ENCODE results near the gene DDX31. TPM values are rescaled to one million over a fixed set of nuclear protein-coding genes. Genes with fewer than 3 reads are reported as not detected.

The DDX31 gene
- total RNA-seq, 1 donor from 2014 or later: 18.3 TPM

- intact Hi-C loops (cut with micrococcal nuclease): no loop called here
These were observed 117.7 kb downstream of the DDX31 start for GRCh38 chr9:132552041-132552440.

GRCh38 chr9:132551556-132551955, 118.2 kb downstream of the DDX31 start:
- intact Hi-C loops (cut with micrococcal nuclease): no loop called here

DNA sequence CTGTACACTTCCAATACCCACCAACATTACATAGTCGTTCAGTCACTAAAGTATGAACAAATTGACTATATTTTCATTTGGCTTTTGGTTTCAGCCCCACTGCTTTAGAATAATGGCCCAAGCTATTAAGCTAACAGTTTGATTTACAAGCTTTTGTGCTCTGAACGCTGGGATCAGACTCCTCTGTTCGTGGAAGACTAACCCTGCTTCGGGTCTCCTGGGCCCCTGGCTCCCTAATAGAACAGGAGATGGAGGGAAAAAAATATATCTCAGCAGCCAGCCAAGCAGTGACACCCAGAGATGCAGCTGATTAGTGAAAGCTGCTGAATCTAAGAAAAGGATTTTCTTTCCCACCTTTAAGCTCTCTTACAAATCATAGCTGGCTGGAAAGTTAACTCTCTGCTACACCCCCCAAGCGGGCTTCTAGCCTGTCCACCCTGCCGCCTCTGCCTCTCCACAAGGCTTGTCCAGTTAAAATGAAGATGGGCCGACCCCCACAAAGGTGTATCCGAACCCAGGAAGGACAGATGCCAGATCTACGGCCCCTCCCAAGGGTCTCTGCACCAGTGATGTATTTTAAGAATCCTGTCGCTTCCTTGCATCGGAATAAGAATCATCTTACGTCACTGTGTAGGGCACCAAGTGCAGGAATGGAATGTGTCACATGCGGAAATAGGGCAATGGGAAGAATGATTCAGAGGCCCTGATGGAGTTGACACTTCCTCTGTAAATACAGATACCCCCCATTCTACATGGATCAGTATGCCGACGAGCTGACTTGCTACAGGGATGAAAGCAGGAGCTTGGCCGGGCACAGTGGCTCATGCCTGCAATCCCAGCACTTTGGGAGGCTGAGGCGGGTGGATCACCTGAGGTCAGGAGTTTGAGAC, 120.8 kb downstream of the DDX31 start:
- intact Hi-C loops (cut with micrococcal nuclease): no loop called here

- intact Hi-C loops (cut with micrococcal nuclease): no loop called here
These were observed 121.6 kb downstream of the DDX31 start for GRCh38 chr9:132547976-132548730.

GRCh38 chr9:132547436-132547835, 122.3 kb downstream of the DDX31 start:
- intact Hi-C loops (cut with micrococcal nuclease): no loop called here

- intact Hi-C loops (cut with micrococcal nuclease): no loop called here
These were observed 122.7 kb downstream of the DDX31 start for GRCh38 chr9:132547052-132547431.

GRCh38 chr9:132546148-132547051, 123.4 kb downstream of the DDX31 start:
- intact Hi-C loops (cut with micrococcal nuclease): no loop called here

DNA sequence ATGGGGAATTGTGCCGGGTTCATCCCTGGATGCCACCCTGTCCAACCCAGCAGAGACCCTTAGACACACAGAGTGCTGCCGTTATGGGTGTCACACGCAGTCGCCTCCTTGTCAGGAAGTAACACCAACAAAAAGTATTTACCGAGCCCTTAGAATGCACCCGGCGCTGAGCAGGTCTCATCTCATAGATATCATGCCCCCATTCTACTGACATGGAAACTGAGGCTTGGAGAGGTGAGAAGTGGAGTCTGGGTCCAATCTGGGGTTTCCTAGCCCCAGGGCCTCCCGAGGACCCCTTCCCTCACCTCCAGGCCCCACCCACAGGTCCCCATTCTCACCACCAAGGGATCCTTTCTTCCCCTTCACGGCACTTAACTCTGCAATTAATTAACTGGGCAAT, 124.2 kb downstream of the DDX31 start:
- intact Hi-C loops (cut with micrococcal nuclease): no loop called here

GRCh38 chr9:132543960-132544359, 125.8 kb downstream of the DDX31 start:
- intact Hi-C loops (cut with micrococcal nuclease): no loop called here

DNA sequence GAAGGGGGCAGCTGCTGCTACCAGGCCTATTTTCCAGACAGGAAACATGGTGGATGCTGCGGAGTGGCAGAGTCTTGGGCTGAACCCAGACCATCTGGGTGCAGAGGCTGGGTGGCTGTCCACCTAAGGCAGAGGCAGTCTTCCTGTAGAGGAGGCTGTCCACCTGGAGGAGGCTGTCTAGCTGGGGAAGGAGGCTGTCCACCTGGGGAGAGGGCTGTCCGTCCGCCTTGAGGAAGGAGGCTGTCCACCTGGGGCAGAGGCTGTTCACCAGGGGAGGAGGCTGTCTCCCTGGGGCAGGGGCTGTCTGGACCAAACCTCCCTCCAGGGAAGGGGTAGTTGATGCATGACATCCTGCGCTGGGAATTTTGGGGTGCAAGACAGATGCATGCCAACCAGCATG, 126.5 kb downstream of the DDX31 start:
- intact Hi-C loops (cut with micrococcal nuclease): no loop called here

Other genes with a start within 250 kb of the DDX31 start
- not detected in 2 replicates for gene BARHL1, start 87.4 kb downstream of the DDX31 start, total RNA-seq
- gene GTF3C4, start 481 bp upstream of the DDX31 start, total RNA-seq: 16.1 and 16.4 TPM in 2 replicates
- gene AK8, start 208.3 kb upstream of the DDX31 start, total RNA-seq: 0.17 TPM in 1 of 2 replicates, not detected in the other
- 1.1 and 1.5 TPM in 2 replicates for gene SPACA9, start 208.9 kb upstream of the DDX31 start, total RNA-seq

Data from T-helper 1 cell treated with Interleukin-12 subunit alpha and Interleukin-12 subunit beta and Interleukin-4 antibody, amounts not matched to agents 30 ng/mL and 1 ng/mL, for 36 hours (primary cell).